Breast epithelium (tissue), 3 donors: ENCODE results near the gene KLF12.

Experiments
- POLR2A ChIP-seq: fragments of 450-650 bp; IDR thresholded peaks from one replicate; pipeline ENCODE4 v1.6.1; 2016; ENCODE audit warnings: antibody characterized with exemption, mild to moderate bottlenecking, moderate library complexity
- TF ChIP-seq, protein P1 (sequence below), 3 donors: fragments of 450-650 bp; IDR thresholded peaks; one replicate each; pipeline ENCODE4 v1.5.1; 2016 to 2017; ENCODE audit warnings: antibody characterized with exemption in 3 of 3, mild to moderate bottlenecking in 3 of 3, moderate library complexity in 3 of 3

DNA sequence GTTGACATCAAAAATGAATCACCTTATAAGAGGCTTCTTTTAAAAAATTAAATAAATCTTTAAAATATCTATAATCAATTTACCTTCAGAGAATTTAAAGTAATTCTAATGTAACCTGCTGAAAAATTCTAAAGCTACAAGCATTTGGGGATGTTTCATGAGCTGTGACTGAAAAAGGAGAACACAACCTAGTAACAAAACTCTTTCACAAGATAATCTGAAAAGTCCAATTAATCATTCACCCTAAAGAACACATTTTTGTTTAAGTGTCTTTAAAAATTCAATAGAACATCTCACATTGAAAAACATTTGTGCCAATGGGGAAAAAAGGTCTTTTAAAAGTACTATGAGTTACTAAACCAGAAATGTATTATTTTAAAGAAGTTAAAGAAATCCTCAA, 22.8 kb downstream of the KLF12 start:
- TF ChIP-seq, protein P1, sequence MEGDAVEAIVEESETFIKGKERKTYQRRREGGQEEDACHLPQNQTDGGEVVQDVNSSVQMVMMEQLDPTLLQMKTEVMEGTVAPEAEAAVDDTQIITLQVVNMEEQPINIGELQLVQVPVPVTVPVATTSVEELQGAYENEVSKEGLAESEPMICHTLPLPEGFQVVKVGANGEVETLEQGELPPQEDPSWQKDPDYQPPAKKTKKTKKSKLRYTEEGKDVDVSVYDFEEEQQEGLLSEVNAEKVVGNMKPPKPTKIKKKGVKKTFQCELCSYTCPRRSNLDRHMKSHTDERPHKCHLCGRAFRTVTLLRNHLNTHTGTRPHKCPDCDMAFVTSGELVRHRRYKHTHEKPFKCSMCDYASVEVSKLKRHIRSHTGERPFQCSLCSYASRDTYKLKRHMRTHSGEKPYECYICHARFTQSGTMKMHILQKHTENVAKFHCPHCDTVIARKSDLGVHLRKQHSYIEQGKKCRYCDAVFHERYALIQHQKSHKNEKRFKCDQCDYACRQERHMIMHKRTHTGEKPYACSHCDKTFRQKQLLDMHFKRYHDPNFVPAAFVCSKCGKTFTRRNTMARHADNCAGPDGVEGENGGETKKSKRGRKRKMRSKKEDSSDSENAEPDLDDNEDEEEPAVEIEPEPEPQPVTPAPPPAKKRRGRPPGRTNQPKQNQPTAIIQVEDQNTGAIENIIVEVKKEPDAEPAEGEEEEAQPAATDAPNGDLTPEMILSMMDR (IDR thresholded peaks at IDR 0.05): no peak
- TF ChIP-seq POLR2A: no peak
